Measurements from ENCODE around the gene GABBR1. TPM values are rescaled to one million over a fixed set of nuclear protein-coding genes. Genes with fewer than 3 reads are reported as not detected.

Gene GABBR1
- total RNA-seq, 1 experiment from 2014 or later = 11.9 TPM

- TF ChIP-seq SIN3A (IDR thresholded peaks at IDR 0.05; ENCODE audit: borderline replicate concordance, insufficient read depth, low read depth, low read length) (no peak), REST (IDR thresholded peaks at IDR 0.05; ENCODE audit: insufficient read depth in 1 of 2, low read depth in 2 of 2, low read length in 1 of 2) (no peak), POLR2AphosphoS5 (IDR thresholded peaks at IDR 0.05; ENCODE audit: low read depth, low read length) (no peak), TCF7L2 (IDR thresholded peaks at IDR 0.05; ENCODE audit: low read depth, low read length) (no peak), CTCF (IDR thresholded peaks at IDR 0.05) (no peak)
- no TSS peak for BruUV-seq (replicated peaks)
- Histone ChIP-seq H3K36me3 (ENCODE audit: control insufficient read depth, insufficient read depth, low read length) (no peaks in the 10 kb centered on the region), H3K27ac (ENCODE audit: low read length) (no peak overlapping the region), H3K4me3 (ENCODE audit: low read depth in 2 of 2, low read length in 2 of 2) (no peak overlapping the region), H3K27me3 (ENCODE audit: control insufficient read depth, insufficient read depth, low read length) (peaks cover 5% of the 10 kb centered on the region; the same call in 1 of the 2 replicates), H3K4me1 (ENCODE audit: control insufficient read depth, insufficient read depth, low read length) (no peaks in the 10 kb centered on the region), H3K9me3 (ENCODE audit: control insufficient read depth, insufficient read depth, low read depth, low read length) (no peaks in the 10 kb centered on the region)
- DNase-seq (ENCODE audit: low read depth, low spot score) (no peak), ATAC-seq (no peak)
- CTCF ChIA-PET = no interaction called here
- POLR2A ChIA-PET = no interaction called here
- in situ Hi-C loops (cut with HindIII; ENCODE audit: low pct_unique_long_range_greater_than_20kb, low sequenced_read_pairs) = no loop called here
- intact Hi-C loops (cut with micrococcal nuclease; ENCODE audit: unreplicated experiment) = no loop called here
Observed at GRCh38 chr6:29564875-29565274, 68.1 kb downstream of the GABBR1 start.

- no TSS peak for BruUV-seq (replicated peaks)
- DNase-seq (ENCODE audit: low read depth, low spot score) = no peak
- intact Hi-C loops (cut with micrococcal nuclease; ENCODE audit: unreplicated experiment) = no loop called here
- H3K27me3 ChIP-seq (ENCODE audit: control insufficient read depth, insufficient read depth, low read length) = 0 out of 2 replicates have a peak, but pooled peaks cover 5% of the 10 kb centered on the region
- ChIA-PET CTCF (no interaction called here), POLR2A (no interaction called here)
- ATAC-seq = no peak
- no peak overlapping the region for H3K27ac ChIP-seq (ENCODE audit: low read length)
- no peaks in the 10 kb centered on the region for H3K4me1 ChIP-seq (ENCODE audit: control insufficient read depth, insufficient read depth, low read length)
- in situ Hi-C loops (cut with HindIII; ENCODE audit: low pct_unique_long_range_greater_than_20kb, low sequenced_read_pairs) = no loop called here
- H3K4me3 ChIP-seq (ENCODE audit: low read depth in 2 of 2, low read length in 2 of 2) = no peak overlapping the region
- TF ChIP-seq TCF7L2 (IDR thresholded peaks at IDR 0.05; ENCODE audit: low read depth, low read length) = no peak
- no peak for TF ChIP-seq POLR2AphosphoS5 (IDR thresholded peaks at IDR 0.05; ENCODE audit: low read depth, low read length)
- no peak for TF ChIP-seq CTCF (IDR thresholded peaks at IDR 0.05)
- no peak for TF ChIP-seq REST (IDR thresholded peaks at IDR 0.05; ENCODE audit: insufficient read depth in 1 of 2, low read depth in 2 of 2, low read length in 1 of 2)
- no peak for TF ChIP-seq SIN3A (IDR thresholded peaks at IDR 0.05; ENCODE audit: borderline replicate concordance, insufficient read depth, low read depth, low read length)
- no peaks in the 10 kb centered on the region for H3K36me3 ChIP-seq (ENCODE audit: control insufficient read depth, insufficient read depth, low read length)
- H3K9me3 ChIP-seq (ENCODE audit: control insufficient read depth, insufficient read depth, low read depth, low read length) = no peaks in the 10 kb centered on the region
Observed at GRCh38 chr6:29563435-29563965, 69.5 kb downstream of the GABBR1 start.
